ENCODE data around the gene SGCE.

Gene SGCE

DNA sequence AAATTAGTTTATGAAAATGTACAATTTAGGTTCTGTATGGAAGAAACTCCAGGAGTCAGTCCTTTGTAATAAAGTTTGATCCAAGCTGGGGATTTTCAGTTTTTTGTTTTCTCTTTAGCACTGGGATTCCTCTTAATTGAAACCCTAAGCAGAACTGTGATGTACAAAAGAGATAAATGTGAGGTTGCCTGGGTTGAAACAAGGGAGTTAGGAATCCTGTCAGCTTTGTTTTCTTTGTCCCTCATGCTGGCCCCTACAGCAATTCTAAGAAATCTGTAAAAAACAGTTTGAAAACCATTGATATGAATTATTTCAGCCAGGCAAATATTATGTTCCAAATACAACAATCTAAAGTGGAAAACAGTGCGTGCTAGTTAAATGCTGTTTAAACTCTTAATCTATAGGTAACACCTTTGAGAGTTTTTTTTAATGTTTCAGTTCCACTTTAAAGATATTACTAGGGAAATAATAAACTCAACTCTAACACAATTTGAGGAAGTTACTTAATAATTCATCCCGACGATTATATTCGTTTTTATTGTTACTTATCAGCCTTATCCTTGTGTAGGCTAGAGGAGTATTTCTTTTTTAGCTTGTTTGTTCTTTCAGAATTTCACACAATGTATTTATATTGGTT lies 65.3 kb downstream of the SGCE start:
- no peak overlapping the region for H3K4me3 ChIP-seq (ENCODE audit: low read length)
- TF ChIP-seq, protein P1, sequence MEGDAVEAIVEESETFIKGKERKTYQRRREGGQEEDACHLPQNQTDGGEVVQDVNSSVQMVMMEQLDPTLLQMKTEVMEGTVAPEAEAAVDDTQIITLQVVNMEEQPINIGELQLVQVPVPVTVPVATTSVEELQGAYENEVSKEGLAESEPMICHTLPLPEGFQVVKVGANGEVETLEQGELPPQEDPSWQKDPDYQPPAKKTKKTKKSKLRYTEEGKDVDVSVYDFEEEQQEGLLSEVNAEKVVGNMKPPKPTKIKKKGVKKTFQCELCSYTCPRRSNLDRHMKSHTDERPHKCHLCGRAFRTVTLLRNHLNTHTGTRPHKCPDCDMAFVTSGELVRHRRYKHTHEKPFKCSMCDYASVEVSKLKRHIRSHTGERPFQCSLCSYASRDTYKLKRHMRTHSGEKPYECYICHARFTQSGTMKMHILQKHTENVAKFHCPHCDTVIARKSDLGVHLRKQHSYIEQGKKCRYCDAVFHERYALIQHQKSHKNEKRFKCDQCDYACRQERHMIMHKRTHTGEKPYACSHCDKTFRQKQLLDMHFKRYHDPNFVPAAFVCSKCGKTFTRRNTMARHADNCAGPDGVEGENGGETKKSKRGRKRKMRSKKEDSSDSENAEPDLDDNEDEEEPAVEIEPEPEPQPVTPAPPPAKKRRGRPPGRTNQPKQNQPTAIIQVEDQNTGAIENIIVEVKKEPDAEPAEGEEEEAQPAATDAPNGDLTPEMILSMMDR (IDR thresholded peaks at IDR 0.05; ENCODE audit: insufficient read depth, low read depth, low read length, missing control alignments) = no peak
- no peak for DNase-seq (ENCODE audit: low read depth)

DNA sequence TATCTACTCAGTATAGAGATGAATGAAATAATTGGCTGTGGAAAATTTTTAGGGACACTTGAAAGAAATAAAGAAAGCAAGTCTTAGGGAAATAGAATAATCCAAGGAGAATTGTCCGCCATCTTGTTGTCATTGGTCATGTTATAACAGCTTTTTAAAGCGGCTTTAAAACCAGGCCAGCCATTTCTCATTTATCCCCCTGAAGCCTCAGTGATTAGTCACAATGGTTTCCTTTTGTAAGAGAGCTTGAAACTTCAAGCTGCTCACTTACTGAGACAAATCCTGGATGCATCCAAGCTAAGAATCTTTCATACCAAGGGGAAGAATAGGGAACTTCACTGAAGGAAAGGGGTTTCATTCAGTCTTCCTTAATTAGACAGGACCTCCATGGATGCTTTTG lies 67.9 kb downstream of the SGCE start:
- DNase-seq (ENCODE audit: low read depth) = no peak
- no peak overlapping the region for H3K4me3 ChIP-seq (ENCODE audit: low read length)
- TF ChIP-seq, protein P1 (IDR thresholded peaks at IDR 0.05; ENCODE audit: insufficient read depth, low read depth, low read length, missing control alignments) = no peak

DNA sequence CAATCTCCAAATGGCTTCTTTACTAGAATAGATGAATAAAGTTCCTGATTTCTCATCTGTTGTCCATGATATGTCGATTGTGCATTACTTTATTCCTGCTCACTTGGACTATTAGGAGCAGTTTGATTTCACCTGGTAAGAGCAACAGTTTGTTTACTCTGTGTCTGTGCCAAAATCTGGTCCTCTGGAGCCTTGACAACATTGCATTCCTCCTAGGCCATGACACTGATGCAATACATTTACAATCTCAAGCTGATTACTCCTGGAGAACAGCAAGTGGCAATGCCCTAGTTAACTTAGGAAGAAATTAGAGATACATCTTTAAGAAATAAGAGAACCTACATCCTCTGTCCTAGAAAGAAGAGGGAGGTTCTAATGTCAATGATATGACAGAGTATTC lies 71.8 kb downstream of the SGCE start:
- TF ChIP-seq, protein P1 (IDR thresholded peaks at IDR 0.05; ENCODE audit: insufficient read depth, low read depth, low read length, missing control alignments) = no peak
- H3K4me3 ChIP-seq (ENCODE audit: low read length) = no peak overlapping the region
- DNase-seq (ENCODE audit: low read depth) = no peak

DNA sequence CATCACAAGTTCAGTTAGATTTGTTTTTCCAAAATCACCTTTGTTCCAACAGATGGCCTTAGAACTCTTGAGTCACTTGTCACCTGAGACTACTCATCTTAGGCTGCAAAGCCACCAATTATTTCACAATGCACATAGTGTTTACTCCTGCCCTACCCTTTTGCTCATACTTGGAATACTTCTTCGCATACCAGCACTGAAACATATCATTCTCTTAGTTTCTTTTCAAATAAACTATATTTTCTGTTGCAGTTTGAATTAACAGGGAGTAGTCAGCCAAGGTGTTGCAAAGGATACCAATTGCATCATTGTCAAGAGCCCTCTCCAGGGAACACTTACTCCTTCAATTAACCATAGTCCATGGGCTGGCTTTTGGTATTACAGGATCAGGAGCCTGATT lies 75.3 kb downstream of the SGCE start:
- no peak overlapping the region for H3K4me3 ChIP-seq (ENCODE audit: low read length)
- DNase-seq (ENCODE audit: low read depth) = peak; percentile 41
- TF ChIP-seq, protein P1 (IDR thresholded peaks at IDR 0.05; ENCODE audit: insufficient read depth, low read depth, low read length, missing control alignments) = no peak

DNA sequence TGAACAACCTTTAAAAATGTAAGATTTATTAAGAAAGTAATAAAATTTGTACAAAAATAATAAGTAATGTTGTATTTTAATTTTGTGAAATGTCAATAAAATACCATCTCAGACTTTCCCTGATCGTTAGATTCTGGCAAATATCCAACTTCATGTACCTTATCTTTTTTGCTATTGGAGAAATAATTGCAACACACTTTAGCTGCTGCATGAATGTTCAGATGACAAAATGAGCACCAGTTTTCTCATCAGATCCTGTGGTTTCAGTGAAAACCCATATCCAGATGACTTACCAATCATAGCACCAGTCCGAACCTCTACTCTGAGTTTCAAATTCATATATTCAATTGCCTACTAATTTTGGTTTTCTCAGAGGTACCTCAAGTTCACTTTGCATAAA lies 76.5 kb downstream of the SGCE start:
- H3K4me3 ChIP-seq (ENCODE audit: low read length) = no peak overlapping the region
- TF ChIP-seq, protein P1 (IDR thresholded peaks at IDR 0.05; ENCODE audit: insufficient read depth, low read depth, low read length, missing control alignments) = no peak
- DNase-seq (ENCODE audit: low read depth) = no peak

DNA sequence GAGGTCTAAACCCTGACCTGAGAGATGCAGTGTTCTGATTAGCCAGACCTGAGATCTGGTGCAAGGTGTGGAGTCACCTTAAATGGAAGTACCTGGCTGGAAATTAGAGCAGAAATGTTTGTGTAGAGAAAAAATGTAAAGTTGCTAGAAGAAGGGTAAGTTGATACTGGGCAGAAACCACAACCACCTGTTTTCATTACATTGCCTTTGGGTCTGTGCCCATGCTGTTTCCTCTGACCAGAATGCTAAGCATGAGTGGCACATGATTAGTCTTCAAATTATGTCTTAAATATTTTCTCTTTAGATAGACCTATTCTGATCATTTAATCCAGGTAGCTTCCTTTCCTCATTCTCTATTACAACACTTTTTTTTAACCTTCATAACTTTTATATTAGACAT lies 77.3 kb downstream of the SGCE start:
- TF ChIP-seq, protein P1 (IDR thresholded peaks at IDR 0.05; ENCODE audit: insufficient read depth, low read depth, low read length, missing control alignments) = no peak
- peak; percentile 24 for DNase-seq (ENCODE audit: low read depth)
- no peak overlapping the region for H3K4me3 ChIP-seq (ENCODE audit: low read length)

DNA sequence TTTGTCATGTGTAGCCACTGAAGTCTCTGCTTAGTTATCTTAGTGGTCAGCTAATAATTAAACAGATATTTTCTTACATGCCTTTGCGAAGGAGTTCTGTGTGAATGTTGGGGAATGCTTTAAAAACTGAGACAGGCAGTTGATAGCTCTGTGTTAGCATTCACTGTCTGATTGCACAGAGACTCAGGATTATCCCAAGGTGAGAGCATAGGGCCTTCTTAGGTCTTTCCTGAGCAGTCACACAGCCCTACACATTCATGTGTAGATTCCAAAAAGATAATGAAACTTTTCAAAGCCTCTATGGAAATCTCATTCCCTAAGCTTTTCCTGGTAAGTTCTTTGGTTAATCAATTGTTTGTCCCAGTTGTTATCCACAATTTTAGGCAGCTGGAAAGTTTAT lies 78.6 kb downstream of the SGCE start:
- H3K4me3 ChIP-seq (ENCODE audit: low read length) = no peak overlapping the region
- TF ChIP-seq, protein P1 (IDR thresholded peaks at IDR 0.05; ENCODE audit: insufficient read depth, low read depth, low read length, missing control alignments) = no peak
- no peak for DNase-seq (ENCODE audit: low read depth)
